HG02943 (cell line): ENCODE results near the gene GAMT.

ENCODE experiments used
- ATAC-seq: cut with Tn5 transposase; IDR thresholded peaks from one replicate; pipeline ENCODE4 v1.9.1; 2021; ENCODE audit warnings: mild to moderate bottlenecking, low read depth, moderate library complexity; ENCODE audit not compliant: unreplicated experiment

The GAMT gene

GRCh38 chr19:1434040-1434366 is 32.7 kb upstream of the GAMT start:
- no peak for ATAC-seq

- no peak for ATAC-seq
These were observed 32.0 kb upstream of the GAMT start for GRCh38 chr19:1433119-1434039.

GRCh38 chr19:1432507-1432887 is 31.2 kb upstream of the GAMT start:
- ATAC-seq, result no peak

- ATAC-seq, result no peak
These were observed 30.6 kb upstream of the GAMT start for GRCh38 chr19:1431759-1432506.

DNA sequence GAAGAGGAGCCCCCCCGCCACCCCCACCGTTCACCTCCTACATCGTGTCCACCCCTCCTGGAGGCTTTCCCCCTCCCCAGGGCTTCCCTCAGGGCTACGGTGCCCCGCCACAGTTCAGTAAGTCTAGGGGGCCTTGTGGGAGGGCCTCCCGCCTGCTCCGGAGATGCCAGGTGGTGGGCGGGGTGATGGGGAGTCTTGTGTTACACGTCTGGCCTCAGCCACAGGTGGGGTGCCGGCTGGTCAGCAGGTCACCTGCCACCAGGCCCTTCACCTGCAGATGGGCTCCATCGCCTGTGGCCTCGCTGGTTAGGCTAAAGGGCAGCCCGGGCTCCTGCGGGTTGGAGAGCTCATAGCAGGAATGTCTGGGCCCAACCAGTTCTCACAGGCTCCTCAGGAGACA is 28.9 kb upstream of the GAMT start:
- no peak for ATAC-seq

DNA sequence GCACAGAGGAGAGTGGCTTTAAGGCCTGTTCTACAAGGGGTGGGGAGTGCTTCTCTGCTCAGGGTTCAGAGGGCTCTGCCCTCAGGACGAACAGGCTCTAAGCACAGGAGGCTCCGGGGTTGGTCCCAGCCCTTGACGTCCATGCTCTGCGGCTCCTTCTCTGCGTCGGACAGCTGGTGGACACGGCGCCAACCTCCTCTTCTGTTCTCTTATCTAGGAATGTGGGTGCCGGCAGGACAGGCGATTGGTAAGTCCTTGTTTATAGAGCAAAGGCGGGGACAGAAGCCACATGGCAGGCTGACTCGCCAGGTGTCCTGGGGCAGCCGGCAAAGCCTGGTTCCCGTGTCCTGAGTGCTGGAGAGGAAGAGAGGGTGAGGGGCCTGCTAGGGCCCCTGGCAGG is 28.4 kb upstream of the GAMT start:
- ATAC-seq, result no peak

- ATAC-seq, result no peak
These were observed 27.5 kb upstream of the GAMT start for GRCh38 chr19:1428738-1429391.

DNA sequence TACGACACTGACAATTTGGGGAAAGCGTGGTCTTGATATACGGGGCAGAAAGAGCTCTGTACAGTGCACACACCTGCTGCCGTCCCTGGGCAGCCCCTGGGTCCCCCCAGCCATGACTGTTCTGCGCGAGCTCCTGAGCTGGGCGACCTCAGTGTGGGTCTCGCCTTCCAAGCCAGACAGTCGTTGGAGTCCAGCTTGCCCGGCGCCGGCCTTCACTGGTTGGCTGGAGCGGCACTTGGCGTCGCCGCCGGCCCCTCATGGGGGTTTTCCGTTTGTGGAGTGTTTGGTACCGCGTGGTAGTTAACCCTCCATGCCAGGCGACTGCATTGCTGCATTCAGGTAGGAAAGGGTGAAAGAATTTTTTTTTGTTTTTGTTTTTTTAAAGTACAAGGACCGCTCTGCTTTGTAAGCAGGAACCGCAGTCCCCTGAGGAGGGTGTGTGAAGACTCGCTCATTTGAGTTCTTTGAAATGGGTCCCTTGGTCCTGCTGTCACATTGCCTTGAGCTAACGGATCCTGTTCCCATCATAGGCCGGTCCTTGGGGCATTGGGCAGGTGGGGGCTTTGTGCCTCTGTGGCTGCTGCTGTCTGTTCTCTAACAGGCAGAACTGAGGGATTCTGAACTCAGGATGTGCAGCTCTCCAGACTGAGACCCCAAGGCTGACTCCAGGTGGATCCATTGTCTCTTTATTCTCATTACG is 26.0 kb upstream of the GAMT start:
- ATAC-seq, result no peak

- no peak for ATAC-seq
These were observed 25.4 kb upstream of the GAMT start for GRCh38 chr19:1426736-1427135.

- no peak for ATAC-seq
These were observed 24.6 kb upstream of the GAMT start for GRCh38 chr19:1425902-1426301.

DNA sequence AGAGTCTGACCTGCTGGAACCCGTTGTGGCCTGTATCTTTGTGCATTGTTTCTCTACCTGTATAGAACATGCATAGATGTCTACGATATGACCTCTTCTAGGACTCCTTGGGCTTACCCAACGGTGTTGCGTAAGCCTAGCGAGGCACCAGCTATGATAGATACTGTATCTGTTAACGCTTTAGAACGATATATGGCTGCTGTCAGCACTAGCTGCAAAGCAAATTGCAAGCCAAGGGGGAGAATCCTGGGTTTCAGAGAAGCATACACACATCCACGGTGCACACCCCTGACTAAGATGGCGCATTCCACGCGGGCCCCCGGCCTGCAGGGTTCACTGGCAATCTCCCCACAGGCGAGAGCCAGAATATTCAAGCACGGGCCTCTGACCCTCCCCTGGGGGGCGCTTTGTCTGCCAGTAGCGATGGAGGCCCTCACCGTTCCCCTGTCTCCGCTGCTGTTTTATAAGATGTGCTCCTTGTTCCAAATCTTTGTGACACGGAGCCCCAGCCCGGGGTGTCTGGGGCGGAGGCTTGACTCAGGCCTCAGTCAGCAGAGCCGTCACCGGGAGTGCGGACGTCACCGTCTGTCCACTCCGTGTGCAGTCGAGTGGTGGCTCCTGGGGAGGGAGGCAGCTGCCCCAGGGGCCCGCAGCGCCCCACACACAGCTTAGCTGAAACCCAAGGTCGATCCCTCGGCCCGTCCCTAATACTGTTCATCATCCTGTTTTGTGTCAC is 23.9 kb upstream of the GAMT start:
- no peak for ATAC-seq

DNA sequence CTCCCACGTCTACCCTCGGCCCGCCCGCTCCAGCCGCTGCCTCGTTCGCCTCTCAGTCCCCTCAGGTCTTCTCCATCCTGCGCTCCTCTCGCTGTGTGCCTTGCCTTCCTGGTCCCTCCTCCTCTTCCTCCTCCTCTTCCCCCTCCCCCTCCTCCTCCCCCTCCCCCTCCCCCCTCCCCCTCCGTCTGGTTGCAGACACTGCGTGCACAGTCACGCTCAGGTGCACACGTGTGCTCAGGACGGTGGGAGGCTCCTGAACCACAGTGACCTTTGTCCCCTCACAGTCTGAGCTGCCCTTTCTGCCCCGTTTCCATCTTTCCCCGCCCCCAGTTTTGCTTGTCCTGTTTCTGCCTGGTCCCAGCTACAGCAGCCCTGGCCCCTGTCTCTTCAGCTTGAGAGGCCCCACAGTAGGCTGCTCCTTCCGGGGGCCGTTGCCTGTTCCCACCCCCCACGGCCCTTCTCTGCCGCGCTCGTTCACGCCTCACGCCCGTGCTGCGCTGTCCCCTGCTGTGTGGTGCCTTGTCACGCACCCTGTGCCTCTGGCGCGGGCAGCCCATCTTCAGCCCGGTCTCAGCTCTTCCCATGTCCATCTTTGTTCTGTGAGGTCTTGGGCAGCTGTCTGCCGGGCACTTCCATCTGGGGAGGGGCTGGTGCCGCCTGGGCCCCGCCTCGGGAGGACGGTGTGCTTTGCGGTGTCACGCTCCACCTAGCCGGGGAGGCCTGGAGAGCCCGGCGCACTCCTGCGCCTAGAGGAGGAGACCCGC is 23.0 kb upstream of the GAMT start:
- ATAC-seq, result no peak

GRCh38 chr19:1423436-1424191 is 22.3 kb upstream of the GAMT start:
- no peak for ATAC-seq

- ATAC-seq, result no peak
These were observed 21.6 kb upstream of the GAMT start for GRCh38 chr19:1422943-1423342.

DNA sequence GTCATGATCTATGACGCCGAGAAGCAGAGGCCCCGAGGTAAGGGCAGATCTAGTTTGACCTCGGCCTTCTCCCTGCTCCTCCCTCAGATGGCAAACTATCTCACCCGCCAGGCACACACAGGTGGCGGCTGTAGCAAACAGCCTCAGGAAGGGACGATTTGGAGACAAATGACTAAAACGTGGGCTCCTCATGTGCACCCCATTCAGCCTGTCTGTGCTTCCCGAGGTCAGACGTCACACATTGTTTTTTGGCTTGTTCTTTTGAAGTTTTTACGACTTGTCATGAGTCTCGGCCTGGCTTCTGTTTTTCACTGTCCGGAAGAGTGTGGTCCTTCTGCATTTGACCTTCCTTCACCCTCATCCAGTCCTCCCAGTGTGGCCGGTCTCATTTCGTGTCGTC is 21.0 kb upstream of the GAMT start:
- ATAC-seq, result no peak

- ATAC-seq, result no peak
These were observed 20.6 kb upstream of the GAMT start for GRCh38 chr19:1421958-1422305.

- ATAC-seq, result no peak
These were observed 20.0 kb upstream of the GAMT start for GRCh38 chr19:1421218-1421957.

GRCh38 chr19:1420590-1420989 is 19.2 kb upstream of the GAMT start:
- ATAC-seq, result no peak
